Mesenchymal stem cell (in vitro differentiated cells and primary cell): ENCODE results near the gene ABCA4.

Source experiments
- DNase-seq: peaks from one replicate; pipeline ENCODE4 v3.0.0-alpha.2; 2013
- H2AFZ ChIP-seq: one replicate; pipeline ENCODE4 v1.6.1; 2013; ENCODE audit warnings: low read depth, mild to moderate bottlenecking, control low read depth, inconsistent platforms, low read length, moderate library complexity
- H2AK5ac ChIP-seq: 2 replicates; pipeline ENCODE4 v1.6.1; 2013; ENCODE audit warnings: low read length, moderate library complexity, mild to moderate bottlenecking, inconsistent platforms; ENCODE audit not compliant: severe bottlenecking
- H2BK120ac ChIP-seq: one replicate; pipeline ENCODE4 v1.6.1; 2013; ENCODE audit warnings: low read depth, mild to moderate bottlenecking, inconsistent platforms, low read length, moderate library complexity
- H2BK12ac ChIP-seq, 2 experiments: one replicate each; pipeline ENCODE4 v1.6.1; 2013; ENCODE audit warnings: inconsistent platforms in 2 of 2, low read length in 2 of 2, mild to moderate bottlenecking in 2 of 2, moderate library complexity in 2 of 2, control low read depth in 1 of 2
- H2BK15ac ChIP-seq: one replicate; pipeline ENCODE4 v1.6.1; 2013; ENCODE audit warnings: mild to moderate bottlenecking, low read depth, inconsistent platforms; ENCODE audit not compliant: poor library complexity, severe bottlenecking
- H2BK5ac ChIP-seq: 2 replicates; pipeline ENCODE4 v1.6.1; 2013; ENCODE audit warnings: low read depth, mild to moderate bottlenecking, low read length, control low read depth, inconsistent platforms; ENCODE audit not compliant: poor library complexity, severe bottlenecking
- H3K14ac ChIP-seq, 2 experiments: one replicate each; pipeline ENCODE4 v1.6.1; 2013; ENCODE audit warnings: inconsistent platforms in 2 of 2, low read length in 2 of 2, control low read depth in 1 of 2, mild to moderate bottlenecking in 1 of 2, moderate library complexity in 1 of 2
- H3K18ac ChIP-seq, 2 experiments: one replicate each; pipeline ENCODE4 v1.6.1; 2013; ENCODE audit warnings: inconsistent platforms in 2 of 2, low read length in 2 of 2, control low read depth in 1 of 2, low read depth in 1 of 2, mild to moderate bottlenecking in 1 of 2
- H3K23ac ChIP-seq, 2 experiments: one replicate each; pipeline ENCODE4 v1.6.1; 2013; ENCODE audit warnings: inconsistent platforms in 2 of 2, low read length in 2 of 2, mild to moderate bottlenecking in 2 of 2, moderate library complexity in 2 of 2, control low read depth in 1 of 2
- H3K27ac ChIP-seq: 2 replicates; pipeline ENCODE4 v1.5.1; 2013; ENCODE audit warnings: mild to moderate bottlenecking, moderate library complexity, low read length, control low read depth, inconsistent platforms; ENCODE audit not compliant: poor library complexity, severe bottlenecking
- H3K27me3 ChIP-seq, 2 experiments: 2 replicates each; pipeline versions ENCODE4 v1.6.1 to v1.7.0; 2013; ENCODE audit warnings: low read length in 2 of 2, mild to moderate bottlenecking in 2 of 2, moderate library complexity in 2 of 2, control low read depth in 1 of 2, inconsistent platforms in 1 of 2; ENCODE audit not compliant: control insufficient read depth in 1 of 2, insufficient read depth in 1 of 2
- H3K36me3 ChIP-seq, 2 experiments: 2 replicates each; pipeline versions ENCODE4 v1.6.1 to v1.7.0; 2013; ENCODE audit warnings: low read length in 2 of 2, control low read depth in 1 of 2, inconsistent platforms in 1 of 2, low read depth in 1 of 2, mild to moderate bottlenecking in 1 of 2; ENCODE audit not compliant: insufficient read depth in 2 of 2, control insufficient read depth in 1 of 2
- H3K4ac ChIP-seq, 2 experiments: one replicate each; pipeline ENCODE4 v1.6.1; 2013; ENCODE audit warnings: inconsistent platforms in 2 of 2, low read length in 2 of 2, mild to moderate bottlenecking in 2 of 2, moderate library complexity in 2 of 2, control low read depth in 1 of 2, low read depth in 1 of 2
- H3K4me1 ChIP-seq: 2 replicates; pipeline ENCODE4 v1.6.1; 2013; ENCODE audit warnings: low read depth, low read length, control low read depth; ENCODE audit not compliant: control insufficient read depth, insufficient read depth
- H3K4me2 ChIP-seq: 2 replicates; pipeline ENCODE4 v1.6.1; 2013; ENCODE audit warnings: low read length, mild to moderate bottlenecking, inconsistent platforms; ENCODE audit not compliant: poor library complexity, severe bottlenecking
- H3K4me3 ChIP-seq, 2 experiments: 2 replicates each; pipeline versions ENCODE4 v1.5.1 to v1.7.0; 2013; ENCODE audit warnings: low read length in 2 of 2, mild to moderate bottlenecking in 2 of 2, control low read depth in 1 of 2, low read depth in 1 of 2; ENCODE audit not compliant: insufficient read depth in 1 of 2
- H3K79me1 ChIP-seq: replicated peaks from 2 replicates; pipeline ENCODE4 v1.6.1; 2013; ENCODE audit warnings: mild to moderate bottlenecking, control low read depth, low read length, inconsistent platforms; ENCODE audit not compliant: poor library complexity, severe bottlenecking
- H3K9ac ChIP-seq: 2 replicates; pipeline ENCODE4 v1.7.0; 2013; ENCODE audit warnings: mild to moderate bottlenecking, low read length, moderate library complexity
- H3K9me3 ChIP-seq: 2 replicates; pipeline ENCODE4 v1.7.0; 2013; ENCODE audit warnings: mild to moderate bottlenecking, low read length; ENCODE audit not compliant: control insufficient read depth
- H4K8ac ChIP-seq: one replicate; pipeline ENCODE4 v1.6.1; 2013; ENCODE audit warnings: inconsistent platforms, mild to moderate bottlenecking, low read length, moderate library complexity
- H4K91ac ChIP-seq: one replicate; pipeline ENCODE4 v1.6.1; 2013; ENCODE audit warnings: mild to moderate bottlenecking, low read length, inconsistent platforms
- WGBS: methylation state at CpG from one replicate; pipeline ENCODE4 v1.1.7; 2013; ENCODE audit warnings: mixed read lengths; 5-methylcytosine and 5-hydroxymethylcytosine counted together

Gene ABCA4

GRCh38 chr1:94004924-94005323, 116.0 kb downstream of the ABCA4 start:
- H3K9me3 ChIP-seq, result no peaks in the 10 kb centered on the region
- H2AK5ac ChIP-seq, result no peak overlapping the region
- no peaks in the 10 kb centered on the region for H3K36me3 ChIP-seq
- H3K4me2 ChIP-seq, result no peak overlapping the region
- H3K9ac ChIP-seq, result no peak overlapping the region
- H2BK5ac ChIP-seq, result no peak overlapping the region
- H4K91ac ChIP-seq, result no peak overlapping the region
- H3K4me1 ChIP-seq, result no peaks in the 10 kb centered on the region
- H2BK15ac ChIP-seq, result no peak overlapping the region
- no peaks in the 10 kb centered on the region for H3K27me3 ChIP-seq
- H2AFZ ChIP-seq, result no peak overlapping the region
- H3K18ac ChIP-seq, result no peak overlapping the region
- no peak overlapping the region for H3K27ac ChIP-seq
- H3K23ac ChIP-seq, result no peak overlapping the region
- H3K4ac ChIP-seq, result no peak overlapping the region
- no peak overlapping the region for H4K8ac ChIP-seq
- no peaks in the 10 kb centered on the region for H3K79me1 ChIP-seq
- 82% methylated on average over 1 of the region's 2 CpGs for WGBS
- H2BK120ac ChIP-seq, result no peak overlapping the region
- peak; percentile 41 for DNase-seq
- H3K14ac ChIP-seq, result no peak overlapping the region
- no peak overlapping the region for H3K4me3 ChIP-seq
- H2BK12ac ChIP-seq, result no peak overlapping the region

DNA sequence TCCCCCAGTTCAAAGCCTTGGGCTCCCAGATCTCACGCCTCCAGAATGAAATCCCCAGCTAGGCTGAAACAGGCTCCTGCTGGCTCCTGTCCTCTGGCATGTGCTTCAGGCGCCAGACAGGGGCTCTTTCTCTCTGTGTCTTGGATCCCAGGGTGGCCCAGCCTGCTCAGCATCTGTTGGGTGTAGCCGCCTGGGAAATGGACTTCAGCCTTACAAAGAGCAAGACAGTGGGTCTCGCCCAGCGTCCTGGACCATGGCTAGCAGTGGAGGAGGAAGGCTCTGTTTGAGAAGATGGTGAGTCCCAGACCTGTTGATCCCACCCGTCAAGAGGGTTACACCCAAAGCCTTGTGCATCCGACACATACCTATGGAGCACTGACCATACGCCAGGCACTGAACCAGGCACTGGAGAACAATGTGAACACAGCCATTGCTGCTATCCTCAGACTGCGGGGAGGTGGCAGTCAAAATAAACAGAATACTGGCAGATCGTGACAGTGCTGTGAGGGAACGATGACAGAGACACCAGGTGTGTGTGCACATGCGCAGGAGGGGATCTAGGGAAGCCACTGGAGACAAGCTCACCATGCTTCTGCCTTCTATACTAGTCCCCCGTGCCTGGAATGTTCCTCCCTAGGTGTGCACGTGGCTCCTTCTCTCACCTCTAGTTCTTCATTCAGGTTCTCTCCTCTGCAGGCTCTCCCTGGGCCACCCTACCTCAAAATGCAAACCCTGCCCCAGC, 118.7 kb downstream of the ABCA4 start:
- no peak overlapping the region for H2BK5ac ChIP-seq
- H3K9ac ChIP-seq, result no peak overlapping the region
- no peaks in the 10 kb centered on the region for H3K79me1 ChIP-seq
- no peak for DNase-seq
- no peak overlapping the region for H3K23ac ChIP-seq
- H2BK15ac ChIP-seq, result no peak overlapping the region
- H4K8ac ChIP-seq, result no peak overlapping the region
- H3K18ac ChIP-seq, result no peak overlapping the region
- peak overlapping the region in 1 of 2 experiments; percentile 45 for H2BK12ac ChIP-seq
- H3K27me3 ChIP-seq, result no peaks in the 10 kb centered on the region
- peak overlapping the region in 1 of 2 experiments; percentile 31 for H3K14ac ChIP-seq
- H2AFZ ChIP-seq, result no peak overlapping the region
- no peaks in the 10 kb centered on the region for H3K36me3 ChIP-seq
- H3K9me3 ChIP-seq, result no peaks in the 10 kb centered on the region
- no peak overlapping the region for H3K4me3 ChIP-seq
- H3K27ac ChIP-seq, result no peak overlapping the region
- H3K4ac ChIP-seq, result no peak overlapping the region
- no peaks in the 10 kb centered on the region for H3K4me1 ChIP-seq
- no peak overlapping the region for H3K4me2 ChIP-seq
- H2BK120ac ChIP-seq, result no peak overlapping the region
- H4K91ac ChIP-seq, result no peak overlapping the region
- no peak overlapping the region for H2AK5ac ChIP-seq
- 92% methylated on average over 14 of the region's 14 CpGs for WGBS

- Histone ChIP-seq H2BK120ac (no peak overlapping the region), H3K4ac (no peak overlapping the region), H3K23ac (no peak overlapping the region), H4K8ac (no peak overlapping the region), H2AK5ac (no peak overlapping the region), H3K18ac (no peak overlapping the region), H4K91ac (no peak overlapping the region), H2BK5ac (no peak overlapping the region), H3K4me2 (no peak overlapping the region), H2AFZ (no peak overlapping the region), H3K4me3 (no peak overlapping the region), H3K4me1 (no peaks in the 10 kb centered on the region), H3K79me1 (no peaks in the 10 kb centered on the region), H3K27ac (no peak overlapping the region), H3K27me3 (no peaks in the 10 kb centered on the region), H2BK15ac (peak overlapping the region; percentile 31), H3K36me3 (no peaks in the 10 kb centered on the region), H3K14ac (no peak overlapping the region), H3K9ac (no peak overlapping the region), H3K9me3 (no peaks in the 10 kb centered on the region), H2BK12ac (no peak overlapping the region)
- 94% methylated on average over 20 of the region's 20 CpGs for WGBS
- no peak for DNase-seq
Measured at GRCh38 chr1:94001397-94002045, 119.4 kb downstream of the ABCA4 start.

GRCh38 chr1:94000510-94001282, 120.3 kb downstream of the ABCA4 start:
- Histone ChIP-seq H4K8ac (no peak overlapping the region), H3K4ac (no peak overlapping the region), H2BK120ac (no peak overlapping the region), H3K36me3 (no peaks in the 10 kb centered on the region), H2BK12ac (no peak overlapping the region), H2BK5ac (no peak overlapping the region), H3K4me2 (no peak overlapping the region), H3K14ac (peak overlapping the region in 1 of 2 experiments; percentile 36), H2AK5ac (no peak overlapping the region), H4K91ac (no peak overlapping the region), H3K9ac (no peak overlapping the region), H3K4me1 (peaks cover 7% of the 10 kb centered on the region), H3K23ac (no peak overlapping the region), H2AFZ (no peak overlapping the region), H2BK15ac (no peak overlapping the region), H3K79me1 (no peaks in the 10 kb centered on the region), H3K4me3 (no peak overlapping the region), H3K18ac (no peak overlapping the region), H3K27me3 (peaks cover 0 to 3% of the 10 kb centered on the region in 2 experiments), H3K27ac (no peak overlapping the region), H3K9me3 (no peaks in the 10 kb centered on the region)
- no peak for DNase-seq
- WGBS, result 89% methylated on average over 12 of the region's 12 CpGs
